Spinal cord (tissue), 10 donors: ENCODE measurements around the gene COX4I1. TPM values are rescaled to one million over a fixed set of nuclear protein-coding genes. Genes with fewer than 3 reads are reported as not detected.
"Not testable (repeated sequence)": the region's sequence is repeated elsewhere in the genome, so short reads cannot be mapped to it uniquely, and the experiment has no call there.

Source experiments
- DNase-seq, 6 donors: peaks; one replicate each; pipeline versions ENCODE4 v3.0.0 to v3.0.0-alpha.2; 2013 to 2015; ENCODE audit warnings: low spot score in 6 of 6, low read depth in 4 of 6
- H3K27ac ChIP-seq: one replicate; pipeline ENCODE4 v1.5.1; 2013; ENCODE audit warnings: low read depth, low read length, control low read depth
- H3K27me3 ChIP-seq: one replicate; pipeline ENCODE4 v1.6.1; 2013; ENCODE audit warnings: low read length; ENCODE audit not compliant: control insufficient read depth, insufficient read depth
- H3K36me3 ChIP-seq: one replicate; pipeline ENCODE4 v1.6.1; 2013; ENCODE audit warnings: low read length; ENCODE audit not compliant: control insufficient read depth, insufficient read depth
- H3K4me1 ChIP-seq: one replicate; pipeline ENCODE4 v1.6.1; 2013; ENCODE audit warnings: low read length; ENCODE audit not compliant: control insufficient read depth, insufficient read depth
- H3K4me3 ChIP-seq: one replicate; pipeline ENCODE4 v1.5.1; 2013; ENCODE audit warnings: low read depth, low read length, control low read depth
- H3K9me3 ChIP-seq: one replicate; pipeline ENCODE4 v1.6.1; 2013; ENCODE audit warnings: low read length; ENCODE audit not compliant: control insufficient read depth, insufficient read depth
- WGBS: methylation state at CpG from one replicate; pipeline ENCODE4 v1.1.5; 2013; ENCODE audit warnings: missing lambda C conversion rate; ENCODE audit not compliant: insufficient coverage; 5-methylcytosine and 5-hydroxymethylcytosine counted together
- polyA plus RNA-seq, 2 donors: library from polyadenylated mRNA; unstranded; fragments of 120-200 nt; gene quantifications; one replicate each; pipeline ENCODE4 v1.2.1, GENCODE V29; 2013; ENCODE audit not compliant: insufficient read length in 2 of 2
- total RNA-seq, 2 donors: library from RNA; depleted of rRNA in 1 of 2; stranded (reverse); fragments of 120-200 nt in 1 of 2; fragments of >200 nt in 1 of 2; gene quantifications; one replicate each; pipeline versions ENCODE4 v1.2.3 to v1.2.4, GENCODE V29; 2013 to 2014
- donor health status: healthy.

COX4I1 gene
- total and polyA plus RNA-seq, 4 donors, result 212 to 556 (median 515) TPM

- peaks cover 40% of the 10 kb centered on the region for H3K36me3 ChIP-seq
- no peaks in the 10 kb centered on the region for H3K27me3 ChIP-seq
- H3K4me1 ChIP-seq, result peaks cover 14% of the 10 kb centered on the region
- no peaks in the 10 kb centered on the region for H3K9me3 ChIP-seq
- 94% methylated on average over 5 of the region's 8 CpGs for WGBS
- no peak for DNase-seq
- no peak overlapping the region for H3K4me3 ChIP-seq
- no peak overlapping the region for H3K27ac ChIP-seq
Observed at GRCh38 chr16:85794696-85795095, 4.8 kb upstream of the COX4I1 start.

GRCh38 chr16:85796152-85796551 lies 3.3 kb upstream of the COX4I1 start:
- no peak for DNase-seq
- Histone ChIP-seq H3K27ac (no peak overlapping the region), H3K27me3 (no peaks in the 10 kb centered on the region), H3K9me3 (no peaks in the 10 kb centered on the region), H3K4me3 (no peak overlapping the region), H3K4me1 (peaks cover 24% of the 10 kb centered on the region), H3K36me3 (peaks cover 35% of the 10 kb centered on the region)
- WGBS, result 92% methylated on average over 6 of the region's 6 CpGs

DNA sequence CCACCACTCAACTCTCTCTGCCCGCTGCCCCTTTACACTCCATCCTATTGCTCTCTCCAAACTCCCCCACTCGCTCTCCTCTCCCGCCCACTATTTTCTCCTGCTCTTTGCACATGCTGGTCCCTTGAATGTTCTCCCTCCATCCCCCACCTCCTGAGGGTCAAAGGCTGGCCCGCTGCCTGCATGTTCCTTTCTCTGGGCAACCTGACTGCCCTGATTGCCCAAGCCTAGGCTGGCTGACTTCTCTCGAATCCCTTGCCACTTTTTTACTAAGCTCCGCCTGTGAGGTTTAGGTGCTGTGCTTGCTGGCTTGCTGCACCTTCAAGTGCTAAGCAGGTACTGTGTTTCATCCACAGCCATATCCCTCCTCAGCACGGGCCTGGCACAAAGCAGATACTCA lies 2.9 kb upstream of the COX4I1 start:
- no peak overlapping the region for H3K27ac ChIP-seq
- H3K36me3 ChIP-seq, result peaks cover 35% of the 10 kb centered on the region
- no peaks in the 10 kb centered on the region for H3K27me3 ChIP-seq
- H3K9me3 ChIP-seq, result no peaks in the 10 kb centered on the region
- peaks cover 24% of the 10 kb centered on the region for H3K4me1 ChIP-seq
- 99% methylated on average over 5 of the region's 7 CpGs for WGBS
- DNase-seq, result no peak
- no peak overlapping the region for H3K4me3 ChIP-seq

GRCh38 chr16:85798283-85798776 lies 1.2 kb upstream of the COX4I1 start:
- Histone ChIP-seq H3K27ac (no peak overlapping the region), H3K4me1 (peaks cover 24% of the 10 kb centered on the region), H3K36me3 (peaks cover 29% of the 10 kb centered on the region), H3K27me3 (no peaks in the 10 kb centered on the region), H3K9me3 (no peaks in the 10 kb centered on the region), H3K4me3 (peak overlapping the region; percentile 80)
- 24% methylated on average over 15 of the region's 17 CpGs for WGBS
- no peak for DNase-seq

- Histone ChIP-seq H3K36me3 (peaks cover 29% of the 10 kb centered on the region), H3K27me3 (no peaks in the 10 kb centered on the region), H3K4me1 (peaks cover 24% of the 10 kb centered on the region), H3K9me3 (no peaks in the 10 kb centered on the region), H3K27ac (no peak overlapping the region), H3K4me3 (peak overlapping the region; percentile 80)
- 0% methylated on average over 50 of the region's 51 CpGs for WGBS
- DNase-seq, result no peak
Observed at GRCh38 chr16:85798901-85799496, 496 bp upstream of the COX4I1 start.

GRCh38 chr16:85800321-85800669 lies 800 bp downstream of the COX4I1 start:
- DNase-seq, result no peak
- Histone ChIP-seq H3K9me3 (no peaks in the 10 kb centered on the region), H3K36me3 (peaks cover 31% of the 10 kb centered on the region), H3K4me3 (peak overlapping the region; percentile 80), H3K27me3 (no peaks in the 10 kb centered on the region), H3K27ac (peak overlapping the region; percentile 25), H3K4me1 (peaks cover 24% of the 10 kb centered on the region)
- WGBS, result 10% methylated on average over 7 of the region's 9 CpGs

GRCh38 chr16:85803570-85803969 lies 4.1 kb downstream of the COX4I1 start:
- H3K4me3 ChIP-seq, result no peak overlapping the region
- no peak overlapping the region for H3K27ac ChIP-seq
- no peak for DNase-seq
- 81% methylated on average over 11 of the region's 14 CpGs for WGBS
- no peaks in the 10 kb centered on the region for H3K9me3 ChIP-seq
- peaks cover 13% of the 10 kb centered on the region for H3K4me1 ChIP-seq
- H3K27me3 ChIP-seq, result no peaks in the 10 kb centered on the region
- peaks cover 34% of the 10 kb centered on the region for H3K36me3 ChIP-seq

DNA sequence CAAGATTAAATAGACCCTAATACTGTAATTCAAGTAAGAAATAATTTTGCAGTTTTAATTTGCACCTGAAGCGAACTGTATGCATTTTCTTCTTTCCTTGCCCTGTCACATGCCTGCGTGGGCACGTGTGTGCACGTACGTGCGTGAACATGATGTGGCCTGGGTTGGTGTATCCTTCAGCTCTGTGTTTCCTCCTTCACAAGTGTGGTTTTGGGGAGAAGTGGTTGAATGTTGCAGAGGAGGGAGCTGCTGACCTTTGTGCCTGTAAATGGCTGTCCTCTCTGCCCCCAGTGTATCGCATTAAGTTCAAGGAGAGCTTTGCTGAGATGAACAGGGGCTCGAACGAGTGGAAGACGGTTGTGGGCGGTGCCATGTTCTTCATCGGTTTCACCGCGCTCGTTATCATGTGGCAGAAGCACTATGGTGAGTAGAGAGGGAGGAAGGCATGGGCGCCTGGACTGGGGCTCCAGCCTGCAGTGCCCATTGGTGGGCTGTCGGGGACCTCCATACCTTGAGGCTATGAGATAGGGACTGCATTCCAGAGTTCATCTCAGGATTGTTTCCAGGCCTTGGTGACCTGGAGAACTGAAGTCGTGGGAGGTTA lies 6.0 kb downstream of the COX4I1 start:
- Histone ChIP-seq H3K27ac (no peak overlapping the region), H3K9me3 (no peaks in the 10 kb centered on the region), H3K4me1 (peaks cover 3% of the 10 kb centered on the region), H3K36me3 (peaks cover 34% of the 10 kb centered on the region), H3K27me3 (no peaks in the 10 kb centered on the region), H3K4me3 (no peak overlapping the region)
- DNase-seq, result no peak
- WGBS, result 88% methylated on average over 14 of the region's 18 CpGs

GRCh38 chr16:85806539-85806938 lies 7.0 kb downstream of the COX4I1 start:
- peaks cover 5% of the 10 kb centered on the region for H3K27me3 ChIP-seq
- 95% methylated on average over 10 of the region's 11 CpGs for WGBS
- no peaks in the 10 kb centered on the region for H3K9me3 ChIP-seq
- DNase-seq, result no peak
- H3K36me3 ChIP-seq, result peaks cover 34% of the 10 kb centered on the region
- no peaks in the 10 kb centered on the region for H3K4me1 ChIP-seq
- H3K27ac ChIP-seq, result no peak overlapping the region
- no peak overlapping the region for H3K4me3 ChIP-seq

- H3K4me3 ChIP-seq, DNase-seq, H3K9me3 ChIP-seq, H3K27ac ChIP-seq, H3K4me1 ChIP-seq: not testable (repeated sequence)
- H3K27me3 ChIP-seq, result peaks cover 13% of the 10 kb centered on the region
- H3K36me3 ChIP-seq, result peaks cover 30% of the 10 kb centered on the region
- 94% methylated on average over 3 of the region's 6 CpGs for WGBS
Observed at GRCh38 chr16:85807340-85807739, 7.8 kb downstream of the COX4I1 start.
